SK-MEL-5 (cell line): ENCODE data around the gene SPATA4. TPM values are rescaled to one million over a fixed set of nuclear protein-coding genes. Genes with fewer than 3 reads are reported as not detected.
A peak's percentile ranks its signal among the peaks of the same experiment; 100 is the strongest.
"Not testable (repeated sequence)": the region's sequence is repeated elsewhere in the genome, so short reads cannot be mapped to it uniquely, and the experiment has no call there.

Experiments used
- DNase-seq: peaks from one replicate; pipeline ENCODE4 v3.0.0-alpha.2; 2016; ENCODE audit warnings: low read depth, low spot score
- in situ Hi-C: cut with HindIII; loops from 2 replicates; pipeline ENCODE4 v1.10.0; 2016; ENCODE audit warnings: low sequenced_read_pairs, high pct_unique_total_duplicates, low pct_unique_long_range_greater_than_20kb
- polyA plus RNA-seq, 2 experiments: library from polyadenylated mRNA; depleted of rRNA; stranded (reverse); fragments of >200 nt; gene quantifications; 2 replicates each; pipeline ENCODE4 v1.2.3, GENCODE V29; 2015
- total RNA-seq: library from RNA; depleted of rRNA; stranded (reverse); fragments of >200 nt; shearing (Covaris generic); gene quantifications from 2 replicates; pipeline ENCODE4 v1.2.3, GENCODE V29; 2014; rRNA removed

The SPATA4 gene
- not detected in 2 replicates for total RNA-seq
- polyA plus RNA-seq (2015; cell fraction: cytosol; rRNA removed), result not detected in 2 replicates
- 0.16 TPM in 1 of 2 replicates, not detected in the other for polyA plus RNA-seq (2015; cell fraction: nucleus; rRNA removed)

- peak; percentile 91 for DNase-seq
- in situ Hi-C loops, result no loop called here
These were observed at the start of gene SPATA4 for GRCh38 chr4:176195184-176195978. Gene SPATA4 (minus strand): TSS chr4:176195585. CDS start chr4:176195562, 23 bp downstream.

GRCh38 chr4:176242764-176243347 is 47.5 kb upstream of the SPATA4 start:
- in situ Hi-C loops, result no loop called here
- DNase-seq, result no peak

GRCh38 chr4:176241703-176242102 is 46.3 kb upstream of the SPATA4 start:
- in situ Hi-C loops, result no loop called here
- DNase-seq, result peak; percentile 64

- DNase-seq, result no peak
- in situ Hi-C loops, result no loop called here
These were observed 43.4 kb upstream of the SPATA4 start for GRCh38 chr4:176238826-176239225.

GRCh38 chr4:176238157-176238610 is 42.8 kb upstream of the SPATA4 start:
- in situ Hi-C loops, result no loop called here
- peak; percentile 51 for DNase-seq

- no peak for DNase-seq
- in situ Hi-C loops, result no loop called here
These were observed 41.6 kb upstream of the SPATA4 start for GRCh38 chr4:176236946-176237345.

GRCh38 chr4:176230836-176231235 is 35.5 kb upstream of the SPATA4 start:
- in situ Hi-C loops, result no loop called here
- DNase-seq, result no peak

- in situ Hi-C loops, result no loop called here
- DNase-seq, result no peak
These were observed 34.3 kb upstream of the SPATA4 start for GRCh38 chr4:176229645-176230044.

GRCh38 chr4:176226736-176227135 is 31.4 kb upstream of the SPATA4 start:
- in situ Hi-C loops, result no loop called here
- no peak for DNase-seq

GRCh38 chr4:176223561-176223960 is 28.2 kb upstream of the SPATA4 start:
- in situ Hi-C loops, result no loop called here
- DNase-seq, result no peak

GRCh38 chr4:176222149-176222548 is 26.8 kb upstream of the SPATA4 start:
- in situ Hi-C loops, result no loop called here
- no peak for DNase-seq

- DNase-seq, result no peak
- in situ Hi-C loops, result no loop called here
These were observed 22.1 kb upstream of the SPATA4 start for GRCh38 chr4:176217510-176217909.

- DNase-seq, in situ Hi-C loops: not testable (repeated sequence)
These were observed 17.0 kb upstream of the SPATA4 start for GRCh38 chr4:176212351-176212750.

- in situ Hi-C loops, result no loop called here
- no peak for DNase-seq
These were observed 15.4 kb upstream of the SPATA4 start for GRCh38 chr4:176210579-176211296.

GRCh38 chr4:176210101-176210500 is 14.7 kb upstream of the SPATA4 start:
- DNase-seq, result peak; percentile 88
- in situ Hi-C loops, result no loop called here

- DNase-seq, result no peak
- in situ Hi-C loops, result no loop called here
These were observed 14.2 kb upstream of the SPATA4 start for GRCh38 chr4:176209535-176209934.

GRCh38 chr4:176207839-176208238 is 12.5 kb upstream of the SPATA4 start:
- no peak for DNase-seq

GRCh38 chr4:176205299-176205698 is 9.9 kb upstream of the SPATA4 start:
- no peak for DNase-seq
- in situ Hi-C loops, result no loop called here

More at GRCh38 chr4:176207839-176208238, 12.5 kb upstream of the SPATA4 start:
- in situ Hi-C loops, result no loop called here
